ENCODE data around the gene MANSC1. TPM values are rescaled to one million over a fixed set of nuclear protein-coding genes. Genes with fewer than 3 reads are reported as not detected.

Gene MANSC1
- total and polyA plus RNA-seq, 9 of the 15 experiments (the other 6 are each of a cell fraction or from before 2014, with no cell fraction given) = 0.76 to 8.6 (median 3.1) TPM

DNA sequence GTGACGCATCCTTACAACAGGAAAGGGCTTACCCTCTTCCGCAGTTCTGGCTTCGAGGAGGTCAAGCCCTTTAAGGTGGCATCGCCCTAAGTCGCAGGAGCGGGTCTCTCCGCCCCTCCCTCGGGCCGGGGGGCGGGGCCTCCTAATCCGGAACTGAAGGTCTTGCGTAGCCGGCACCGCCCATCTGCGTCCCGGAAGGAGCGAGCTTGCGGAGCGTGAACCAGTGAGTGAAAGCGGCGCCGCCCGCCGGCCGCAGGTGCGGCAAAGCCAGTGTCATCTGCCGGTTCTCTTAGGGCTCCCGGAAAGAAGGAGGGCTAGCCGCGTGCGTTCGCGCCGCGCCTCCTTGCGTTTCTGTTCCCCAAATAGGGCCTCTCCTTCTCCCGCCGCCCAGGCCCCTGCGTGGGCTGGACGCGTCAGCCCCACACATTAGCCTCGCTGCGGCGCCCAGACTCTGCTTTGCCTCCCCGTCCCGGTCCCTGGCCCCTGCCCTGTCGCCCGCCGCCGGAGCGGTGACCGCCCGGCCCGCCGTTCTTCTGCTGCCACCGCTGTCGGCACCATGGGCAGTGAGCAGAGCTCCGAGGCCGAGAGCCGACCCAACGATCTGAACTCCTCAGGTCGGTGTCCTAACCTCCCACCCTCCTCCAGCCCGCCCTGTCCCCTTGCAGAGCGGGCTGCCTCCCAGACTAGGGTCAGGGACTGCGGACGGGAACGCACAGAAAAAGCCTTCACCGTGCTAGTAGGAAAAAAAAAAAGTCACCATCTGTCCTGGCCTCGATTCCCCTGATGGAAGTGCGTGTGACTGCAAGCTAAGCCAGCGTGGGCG is 7.1 kb upstream of the MANSC1 start, which contains the start of gene BORCS5 (continued):
- TF ChIP-seq, protein P1, sequence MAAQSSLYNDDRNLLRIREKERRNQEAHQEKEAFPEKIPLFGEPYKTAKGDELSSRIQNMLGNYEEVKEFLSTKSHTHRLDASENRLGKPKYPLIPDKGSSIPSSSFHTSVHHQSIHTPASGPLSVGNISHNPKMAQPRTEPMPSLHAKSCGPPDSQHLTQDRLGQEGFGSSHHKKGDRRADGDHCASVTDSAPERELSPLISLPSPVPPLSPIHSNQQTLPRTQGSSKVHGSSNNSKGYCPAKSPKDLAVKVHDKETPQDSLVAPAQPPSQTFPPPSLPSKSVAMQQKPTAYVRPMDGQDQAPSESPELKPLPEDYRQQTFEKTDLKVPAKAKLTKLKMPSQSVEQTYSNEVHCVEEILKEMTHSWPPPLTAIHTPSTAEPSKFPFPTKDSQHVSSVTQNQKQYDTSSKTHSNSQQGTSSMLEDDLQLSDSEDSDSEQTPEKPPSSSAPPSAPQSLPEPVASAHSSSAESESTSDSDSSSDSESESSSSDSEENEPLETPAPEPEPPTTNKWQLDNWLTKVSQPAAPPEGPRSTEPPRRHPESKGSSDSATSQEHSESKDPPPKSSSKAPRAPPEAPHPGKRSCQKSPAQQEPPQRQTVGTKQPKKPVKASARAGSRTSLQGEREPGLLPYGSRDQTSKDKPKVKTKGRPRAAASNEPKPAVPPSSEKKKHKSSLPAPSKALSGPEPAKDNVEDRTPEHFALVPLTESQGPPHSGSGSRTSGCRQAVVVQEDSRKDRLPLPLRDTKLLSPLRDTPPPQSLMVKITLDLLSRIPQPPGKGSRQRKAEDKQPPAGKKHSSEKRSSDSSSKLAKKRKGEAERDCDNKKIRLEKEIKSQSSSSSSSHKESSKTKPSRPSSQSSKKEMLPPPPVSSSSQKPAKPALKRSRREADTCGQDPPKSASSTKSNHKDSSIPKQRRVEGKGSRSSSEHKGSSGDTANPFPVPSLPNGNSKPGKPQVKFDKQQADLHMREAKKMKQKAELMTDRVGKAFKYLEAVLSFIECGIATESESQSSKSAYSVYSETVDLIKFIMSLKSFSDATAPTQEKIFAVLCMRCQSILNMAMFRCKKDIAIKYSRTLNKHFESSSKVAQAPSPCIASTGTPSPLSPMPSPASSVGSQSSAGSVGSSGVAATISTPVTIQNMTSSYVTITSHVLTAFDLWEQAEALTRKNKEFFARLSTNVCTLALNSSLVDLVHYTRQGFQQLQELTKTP (IDR thresholded peaks at IDR 0.05; ENCODE audit: low read depth in 1 of 2, partially characterized antibody in 2 of 2) = no peak
- TF ChIP-seq, protein P2, sequence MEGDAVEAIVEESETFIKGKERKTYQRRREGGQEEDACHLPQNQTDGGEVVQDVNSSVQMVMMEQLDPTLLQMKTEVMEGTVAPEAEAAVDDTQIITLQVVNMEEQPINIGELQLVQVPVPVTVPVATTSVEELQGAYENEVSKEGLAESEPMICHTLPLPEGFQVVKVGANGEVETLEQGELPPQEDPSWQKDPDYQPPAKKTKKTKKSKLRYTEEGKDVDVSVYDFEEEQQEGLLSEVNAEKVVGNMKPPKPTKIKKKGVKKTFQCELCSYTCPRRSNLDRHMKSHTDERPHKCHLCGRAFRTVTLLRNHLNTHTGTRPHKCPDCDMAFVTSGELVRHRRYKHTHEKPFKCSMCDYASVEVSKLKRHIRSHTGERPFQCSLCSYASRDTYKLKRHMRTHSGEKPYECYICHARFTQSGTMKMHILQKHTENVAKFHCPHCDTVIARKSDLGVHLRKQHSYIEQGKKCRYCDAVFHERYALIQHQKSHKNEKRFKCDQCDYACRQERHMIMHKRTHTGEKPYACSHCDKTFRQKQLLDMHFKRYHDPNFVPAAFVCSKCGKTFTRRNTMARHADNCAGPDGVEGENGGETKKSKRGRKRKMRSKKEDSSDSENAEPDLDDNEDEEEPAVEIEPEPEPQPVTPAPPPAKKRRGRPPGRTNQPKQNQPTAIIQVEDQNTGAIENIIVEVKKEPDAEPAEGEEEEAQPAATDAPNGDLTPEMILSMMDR (IDR thresholded peaks at IDR 0.05 in 2 of 3, conservative IDR thresholded peaks at IDR 0.05 in 1 of 3; ENCODE audit: insufficient read depth in 2 of 3, low read depth in 1 of 3, low read length in 3 of 3) = peak; percentile 19 to 37 (median 28); a peak in 1 of 6 replicates
- TF ChIP-seq, protein P3, sequence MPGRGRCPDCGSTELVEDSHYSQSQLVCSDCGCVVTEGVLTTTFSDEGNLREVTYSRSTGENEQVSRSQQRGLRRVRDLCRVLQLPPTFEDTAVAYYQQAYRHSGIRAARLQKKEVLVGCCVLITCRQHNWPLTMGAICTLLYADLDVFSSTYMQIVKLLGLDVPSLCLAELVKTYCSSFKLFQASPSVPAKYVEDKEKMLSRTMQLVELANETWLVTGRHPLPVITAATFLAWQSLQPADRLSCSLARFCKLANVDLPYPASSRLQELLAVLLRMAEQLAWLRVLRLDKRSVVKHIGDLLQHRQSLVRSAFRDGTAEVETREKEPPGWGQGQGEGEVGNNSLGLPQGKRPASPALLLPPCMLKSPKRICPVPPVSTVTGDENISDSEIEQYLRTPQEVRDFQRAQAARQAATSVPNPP (IDR thresholded peaks at IDR 0.05; ENCODE audit: borderline replicate concordance, insufficient read depth, insufficient read length) = no peak
- TF ChIP-seq HDGF (IDR thresholded peaks at IDR 0.05) = no peak
- no peak for TF ChIP-seq RHOXF2B (CRISPR knock-in tag; conservative IDR thresholded peaks at IDR 0.05)
- TF ChIP-seq PTRF (tag; IDR thresholded peaks at IDR 0.05) = no peak
- TF ChIP-seq CSDE1 (IDR thresholded peaks at IDR 0.05) = no peak
- TF ChIP-seq CHD4 (IDR thresholded peaks at IDR 0.05; ENCODE audit: insufficient read depth, insufficient replicate concordance, low read depth, low read length, poor library complexity, severe bottlenecking) = no peak
- TF ChIP-seq HNRNPLL (IDR thresholded peaks at IDR 0.05; ENCODE audit: low read depth, low read length, poor library complexity, severe bottlenecking) = peak; percentile 83
- TF ChIP-seq TAF1 (IDR thresholded peaks at IDR 0.05; ENCODE audit: control insufficient read depth, extremely low read depth, insufficient read depth, low read length, severe bottlenecking) = peak; percentile 94
- no peak for TF ChIP-seq MAFK (IDR thresholded peaks at IDR 0.05; ENCODE audit: low read length)
- no peak for TF ChIP-seq HEY1 (CRISPR knock-in tag; IDR thresholded peaks at IDR 0.05; ENCODE audit: borderline replicate concordance)
- TF ChIP-seq, protein P4, sequence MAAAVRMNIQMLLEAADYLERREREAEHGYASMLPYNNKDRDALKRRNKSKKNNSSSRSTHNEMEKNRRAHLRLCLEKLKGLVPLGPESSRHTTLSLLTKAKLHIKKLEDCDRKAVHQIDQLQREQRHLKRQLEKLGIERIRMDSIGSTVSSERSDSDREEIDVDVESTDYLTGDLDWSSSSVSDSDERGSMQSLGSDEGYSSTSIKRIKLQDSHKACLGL (CRISPR knock-in tag; IDR thresholded peaks at IDR 0.05; ENCODE audit: borderline replicate concordance, poor library complexity, severe bottlenecking) = no peak
- TF ChIP-seq ZNF253 (CRISPR knock-in tag; conservative IDR thresholded peaks at IDR 0.05) = no peak
- no peak for TF ChIP-seq ZNF780A (CRISPR knock-in tag; IDR thresholded peaks at IDR 0.05)

Data from K562 (cell line).